A549 (cell line): ENCODE measurements around the gene ZNF407. TPM values are rescaled to one million over a fixed set of nuclear protein-coding genes. Genes with fewer than 3 reads are reported as not detected.

Source experiments
- ATAC-seq, 2 experiments: fragments of 200-7000 bp in 1 of 2; fragments of >200 bp in 1 of 2; cut with Nextera tagmentation in 1 of 2; cut with Tn5 transposase in 1 of 2; 3 replicates each; pipeline versions ENCODE4 v1.8.0 to v1.9.1; 2018 to 2020; ENCODE audit warnings: mild to moderate bottlenecking in 1 of 2, moderate library complexity in 1 of 2
- CTCF ChIA-PET: fragments of 300-600 bp; sonication (Branson Sonifier 250); formaldehyde crosslinking; extraction: SDS; loops from one replicate; lab custom pipeline; 2021; ENCODE audit warnings: antibody characterized with exemption, inconsistent platforms; lab: Yijun Ruan, JAX
- POLR2A ChIA-PET: fragments of 350-600 bp; formaldehyde crosslinking; extraction: SDS; loops from one replicate; lab custom pipeline; 2021; ENCODE audit warnings: antibody characterized with exemption, inconsistent platforms; lab: Yijun Ruan, JAX
- DNase-seq, 2 experiments: peaks; one replicate each; pipeline versions ENCODE4 v3.0.0 to v3.0.0-alpha.2; 2011 to 2016; ENCODE audit warnings: low read depth in 1 of 2, low spot score in 1 of 2
- FAIRE-seq: peaks from 2 replicates; lab custom pipeline; 2011; peaks lifted over from hg19 to GRCh38; lab: Jason Lieb, UNC
- H3K27ac ChIP-seq, 2 experiments: fragments of >200 bp; sonication (Bioruptor Twin); formaldehyde crosslinking; 3 replicates each; pipeline ENCODE4 v1.5.1; 2016 to 2017
- H3K4me1 ChIP-seq: fragments of >200 bp; sonication (Bioruptor Twin); formaldehyde crosslinking; 3 replicates; pipeline ENCODE4 v1.6.1; 2016
- H3K4me2 ChIP-seq: fragments of >200 bp; sonication (Bioruptor Twin); formaldehyde crosslinking; 3 replicates; pipeline ENCODE4 v1.6.1; 2016
- H3K4me3 ChIP-seq: fragments of >200 bp; sonication (Bioruptor Twin); formaldehyde crosslinking; 3 replicates; pipeline ENCODE4 v1.5.1; 2016
- H3K9me3 ChIP-seq: fragments of >200 bp; sonication (Bioruptor Twin); formaldehyde crosslinking; 3 replicates; pipeline ENCODE4 v1.6.1; 2016
- ATOH8 ChIP-seq: fragments of 250-450 bp; sonication (Bioruptor Pico); IDR thresholded peaks from 2 replicates; pipeline ENCODE4 v1.5.0; 2020; ENCODE audit warnings: low read depth, mild to moderate bottlenecking, moderate library complexity
- CBX8 ChIP-seq: fragments of 200-600 bp; sonication (generic); IDR thresholded peaks from 2 replicates; pipeline ENCODE4 v1.6.1; 2016
- CEBPB ChIP-seq, 2 experiments: fragments of >200 bp in 1 of 2; sonication (Bioruptor Twin) in 1 of 2; formaldehyde crosslinking in 1 of 2; IDR thresholded peaks; 2 replicates each; pipeline ENCODE4 v1.6.1; 2012 to 2016
- CHD4 ChIP-seq: fragments of 200-600 bp; sonication (generic); IDR thresholded peaks from 2 replicates; pipeline ENCODE4 v1.6.1; 2016; ENCODE audit warnings: antibody characterized with exemption, mild to moderate bottlenecking, borderline replicate concordance
- E2F6 ChIP-seq: IDR thresholded peaks from 2 replicates; pipeline ENCODE4 v1.6.1; 2012; ENCODE audit warnings: low read depth, borderline replicate concordance
- EP300 ChIP-seq, 2 experiments: fragments of >200 bp; sonication (Bioruptor Twin); formaldehyde crosslinking; IDR thresholded peaks; 2 replicates in 1 of 2; 3 replicates in 1 of 2; pipeline ENCODE4 v1.6.1; 2016 to 2017
- FOSB ChIP-seq: fragments of 250-450 bp; sonication (Bioruptor Pico); IDR thresholded peaks from 2 replicates; pipeline ENCODE4 v1.5.0; 2020; ENCODE audit warnings: mild to moderate bottlenecking, moderate library complexity
- FOSL2 ChIP-seq, 2 experiments: fragments of 450-650 bp in 1 of 2; fragments of >200 bp in 1 of 2; sonication (Bioruptor Twin) in 1 of 2; formaldehyde crosslinking; IDR thresholded peaks; 2 replicates each; pipeline versions ENCODE4 v1.5.0 to v1.6.1; 2016 to 2020; ENCODE audit warnings: mild to moderate bottlenecking in 1 of 2, moderate library complexity in 1 of 2
- KDM5A ChIP-seq: fragments of 200-600 bp; sonication (generic); IDR thresholded peaks from 2 replicates; pipeline ENCODE4 v1.6.1; 2016; ENCODE audit warnings: antibody characterized with exemption, mild to moderate bottlenecking
- MAFK ChIP-seq: fragments of 450-650 bp; IDR thresholded peaks from 2 replicates; pipeline ENCODE4 v1.6.1; 2014; ENCODE audit not compliant: partially characterized antibody
- MAZ ChIP-seq: fragments of 150-350 bp; IDR thresholded peaks from 2 replicates; pipeline ENCODE4 v1.6.1; 2014; ENCODE audit warnings: antibody characterized with exemption, low read depth, low read length, borderline replicate concordance
- NFE2L2 ChIP-seq: fragments of 150-350 bp; conservative IDR thresholded peaks from 2 replicates; pipeline ENCODE4 v1.6.1; 2014; ENCODE audit warnings: low read length
- PHF8 ChIP-seq: fragments of 200-600 bp; sonication (generic); IDR thresholded peaks from 2 replicates; pipeline ENCODE4 v1.6.1; 2016; ENCODE audit warnings: low read depth, mild to moderate bottlenecking, antibody characterized with exemption, moderate library complexity, borderline replicate concordance
- POLR2A ChIP-seq: IDR thresholded peaks from 2 replicates; pipeline ENCODE4 v1.6.1; 2012; ENCODE audit warnings: mild to moderate bottlenecking, low read length
- REST ChIP-seq: fragments of 200-600 bp; sonication (generic); IDR thresholded peaks from 2 replicates; pipeline ENCODE4 v1.6.1; 2016; ENCODE audit warnings: antibody characterized with exemption, mild to moderate bottlenecking, moderate library complexity
- TP53 ChIP-seq: fragments of 250-450 bp; sonication (Bioruptor Pico); IDR thresholded peaks from 2 replicates; pipeline ENCODE4 v1.5.0; 2021; ENCODE audit warnings: mild to moderate bottlenecking, moderate library complexity
- ZSCAN20 ChIP-seq: fragments of 250-450 bp; sonication (Bioruptor Pico); IDR thresholded peaks from 2 replicates; pipeline ENCODE4 v1.8.0; 2022; ENCODE audit warnings: mild to moderate bottlenecking, moderate library complexity
- WGBS: methylation state at CpG from one replicate; pipeline ENCODE4 v1.1.6; 2017; ENCODE audit errors: missing lambda C conversion rate; 5-methylcytosine and 5-hydroxymethylcytosine counted together
- polyA plus RNA-seq, 4 experiments: library from polyadenylated mRNA; depleted of rRNA in 3 of 4; stranded (reverse); fragments of >200 nt; fragmentation: RNase III in 1 of 4; extraction: RNeasy Plus Mini Kit Qiagen cat#74134 plus additional on column Dnase treatment in 1 of 4; gene quantifications; 2 replicates in 3 of 4; 3 replicates in 1 of 4; pipeline ENCODE4 v1.2.3, GENCODE V29; 2011 to 2017
- TF ChIP-seq, protein P1 (sequence below): fragments of 250-450 bp; sonication (Bioruptor Pico); IDR thresholded peaks from 2 replicates; pipeline ENCODE4 v1.5.0; 2021; ENCODE audit warnings: mild to moderate bottlenecking, moderate library complexity, borderline replicate concordance

The ZNF407 gene
- polyA plus RNA-seq, 2 of the 4 experiments (the other 2 are of a cell fraction), result 2.5 to 3.0 TPM

GRCh38 chr18:75051757-75052156 lies 454.1 kb downstream of the ZNF407 start:
- ChIA-PET CTCF (interaction anchor here (0.9 kb wide), 1 partner anchor 402 kb away, joined by 3 read pairs; no protein-coding TSS in a partner anchor), POLR2A (no interaction called here)
- no peak for DNase-seq
- Histone ChIP-seq H3K4me2 (no peak overlapping the region), H3K4me3 (no peak overlapping the region), H3K9me3 (no peaks in the 10 kb centered on the region), H3K27ac (no peak overlapping the region)
- no peak for FAIRE-seq
- TF ChIP-seq MAZ (no peak), CBX8 (no peak), EP300 (IDR thresholded peaks at IDR 0.05) (no peak)
- TF ChIP-seq, all 56 proteins: peak for 0
- no peak for ATAC-seq
- H3K4me1 ChIP-seq, result no peaks in the 10 kb centered on the region
- 86% methylated on average over 8 of the region's 9 CpGs for WGBS

DNA sequence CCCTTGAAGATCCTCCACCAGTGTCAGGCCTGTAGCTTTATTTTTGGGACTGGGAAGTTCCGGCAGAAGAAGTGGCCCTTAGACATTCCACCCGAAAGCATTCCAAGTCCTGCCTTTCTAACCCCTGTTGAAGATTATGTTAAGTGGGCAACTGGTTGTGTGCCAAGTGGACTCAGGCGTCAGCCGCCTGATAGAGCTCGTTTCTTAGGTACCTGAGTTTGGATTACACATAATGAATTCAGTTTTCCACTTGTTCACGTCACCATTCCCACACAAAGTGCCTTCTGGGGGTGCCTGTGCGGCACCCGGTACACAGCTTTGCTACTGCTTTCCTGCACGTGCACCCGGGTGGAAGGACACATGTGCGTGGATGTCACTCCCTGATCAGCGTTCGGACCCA lies 454.8 kb downstream of the ZNF407 start:
- WGBS, result 85% methylated on average over 13 of the region's 13 CpGs
- Histone ChIP-seq H3K4me1 (no peaks in the 10 kb centered on the region), H3K27ac (no peak overlapping the region), H3K4me3 (no peak overlapping the region), H3K9me3 (no peaks in the 10 kb centered on the region), H3K4me2 (no peak overlapping the region)
- FAIRE-seq, result no peak
- TF ChIP-seq E2F6 (no peak), FOSL2 (IDR thresholded peaks at IDR 0.05) (no peak), FOSL2 (CRISPR knock-in tag; IDR thresholded peaks at IDR 0.05) (no peak), CHD4 (no peak), MAFK (no peak), ATOH8 (CRISPR knock-in tag) (no peak), TP53 (no peak), CBX8 (no peak)
- TF ChIP-seq, protein P1, sequence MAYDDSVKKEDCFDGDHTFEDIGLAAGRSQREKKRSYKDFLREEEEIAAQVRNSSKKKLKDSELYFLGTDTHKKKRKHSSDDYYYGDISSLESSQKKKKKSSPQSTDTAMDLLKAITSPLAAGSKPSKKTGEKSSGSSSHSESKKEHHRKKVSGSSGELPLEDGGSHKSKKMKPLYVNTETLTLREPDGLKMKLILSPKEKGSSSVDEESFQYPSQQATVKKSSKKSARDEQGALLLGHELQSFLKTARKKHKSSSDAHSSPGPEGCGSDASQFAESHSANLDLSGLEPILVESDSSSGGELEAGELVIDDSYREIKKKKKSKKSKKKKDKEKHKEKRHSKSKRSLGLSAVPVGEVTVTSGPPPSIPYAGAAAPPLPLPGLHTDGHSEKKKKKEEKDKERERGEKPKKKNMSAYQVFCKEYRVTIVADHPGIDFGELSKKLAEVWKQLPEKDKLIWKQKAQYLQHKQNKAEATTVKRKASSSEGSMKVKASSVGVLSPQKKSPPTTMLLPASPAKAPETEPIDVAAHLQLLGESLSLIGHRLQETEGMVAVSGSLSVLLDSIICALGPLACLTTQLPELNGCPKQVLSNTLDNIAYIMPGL (CRISPR knock-in tag), result no peak
- ATAC-seq, result no peak
- CTCF ChIA-PET, result interaction anchor here (0.9 to 1.1 kb wide), 2 partner anchors 403 to 429 kb away, joined by 3 read pairs; no protein-coding TSS in a partner anchor
- POLR2A ChIA-PET, result no interaction called here
- DNase-seq, result no peak

DNA sequence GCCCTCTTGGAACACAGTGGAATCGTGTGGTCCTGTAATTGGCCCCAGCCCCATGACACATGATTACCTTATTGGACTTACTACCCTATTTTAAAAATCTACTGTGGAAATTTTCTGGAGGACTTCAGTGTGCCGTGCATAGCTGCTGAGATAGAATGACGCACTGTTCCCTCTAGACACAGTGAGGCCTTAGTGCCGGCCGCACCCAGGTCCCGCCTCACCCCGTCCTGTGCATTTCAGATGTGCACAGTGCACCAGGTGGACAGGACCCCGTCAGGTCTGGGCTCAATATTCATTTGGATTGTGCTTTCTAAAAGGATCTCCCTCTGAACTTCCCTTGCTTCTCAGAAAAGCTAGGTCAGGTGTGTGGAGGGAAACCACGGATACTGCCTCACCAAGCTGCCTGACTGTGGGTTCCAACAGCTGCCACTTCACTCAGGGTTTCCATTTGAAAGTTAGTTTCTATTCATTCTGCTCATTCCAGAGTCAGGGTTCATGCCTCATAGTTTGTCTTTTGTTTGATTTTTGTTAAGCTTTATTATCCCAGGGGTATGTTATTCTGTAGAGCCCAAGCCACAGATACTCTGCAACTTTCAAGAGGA lies 455.5 kb downstream of the ZNF407 start:
- ATAC-seq (no peak), DNase-seq (no peak), FAIRE-seq (no peak)
- H3K9me3 ChIP-seq, result no peaks in the 10 kb centered on the region
- no peak for TF ChIP-seq REST
- no peak for TF ChIP-seq PHF8
- no peak for TF ChIP-seq CEBPB (IDR thresholded peaks at IDR 0.05)
- TF ChIP-seq NFE2L2, result no peak
- no peak for TF ChIP-seq ZSCAN20 (CRISPR knock-in tag)
- no peak for TF ChIP-seq KDM5A
- no peak for TF ChIP-seq FOSB
- no peak for TF ChIP-seq POLR2A
- H3K4me3 ChIP-seq, result no peak overlapping the region
- 72% methylated on average over 7 of the region's 9 CpGs for WGBS
- no peaks in the 10 kb centered on the region for H3K4me1 ChIP-seq
- no peak overlapping the region for H3K4me2 ChIP-seq
- ChIA-PET CTCF (interaction anchor here (1.1 kb wide), 1 partner anchor 430 kb away, joined by 3 read pairs; no protein-coding TSS in a partner anchor), POLR2A (no interaction called here)
- no peak overlapping the region for H3K27ac ChIP-seq
